ENCODE results near the gene CDH4.

Gene CDH4

DNA sequence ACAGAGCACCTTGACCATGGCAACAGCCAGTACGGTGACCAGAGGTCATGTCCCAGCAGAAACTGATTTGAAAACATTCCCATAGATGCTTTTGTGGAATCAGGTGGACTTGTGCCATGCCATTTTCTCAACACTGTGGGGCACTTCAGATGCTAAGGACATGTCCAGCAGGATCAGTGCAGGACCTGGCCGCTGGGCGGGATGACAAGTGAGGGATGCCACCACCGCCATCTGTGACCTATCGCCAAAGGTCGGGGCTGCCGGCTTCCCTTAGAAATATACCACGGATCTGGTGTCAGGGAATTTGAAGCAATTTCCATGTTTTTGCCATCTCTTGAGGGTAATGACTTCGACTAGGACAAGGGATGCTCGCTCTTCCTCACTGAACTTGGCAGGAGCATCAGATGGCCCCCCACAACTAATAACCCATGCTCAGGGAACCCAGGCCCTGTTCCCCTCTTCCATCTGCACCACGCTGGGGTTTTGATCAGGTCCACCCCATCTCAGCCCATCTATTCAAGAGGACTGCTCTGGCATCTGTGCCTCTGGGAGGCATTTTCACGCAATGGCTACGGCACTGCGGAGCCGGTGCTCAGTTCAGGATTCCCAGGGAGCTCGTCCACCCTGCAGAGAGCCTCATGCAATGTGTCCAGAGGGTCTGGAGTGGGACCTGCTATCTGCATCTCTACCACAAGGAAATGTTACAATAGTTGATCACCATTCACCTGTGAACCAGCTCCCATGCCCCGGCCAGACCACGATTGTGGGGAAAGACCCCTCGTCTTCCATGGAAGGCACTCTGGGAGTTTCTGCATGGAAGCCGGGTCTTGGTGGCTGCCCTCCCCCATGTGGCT, 511.1 kb downstream of the CDH4 start:
- DNase-seq = no peak

DNA sequence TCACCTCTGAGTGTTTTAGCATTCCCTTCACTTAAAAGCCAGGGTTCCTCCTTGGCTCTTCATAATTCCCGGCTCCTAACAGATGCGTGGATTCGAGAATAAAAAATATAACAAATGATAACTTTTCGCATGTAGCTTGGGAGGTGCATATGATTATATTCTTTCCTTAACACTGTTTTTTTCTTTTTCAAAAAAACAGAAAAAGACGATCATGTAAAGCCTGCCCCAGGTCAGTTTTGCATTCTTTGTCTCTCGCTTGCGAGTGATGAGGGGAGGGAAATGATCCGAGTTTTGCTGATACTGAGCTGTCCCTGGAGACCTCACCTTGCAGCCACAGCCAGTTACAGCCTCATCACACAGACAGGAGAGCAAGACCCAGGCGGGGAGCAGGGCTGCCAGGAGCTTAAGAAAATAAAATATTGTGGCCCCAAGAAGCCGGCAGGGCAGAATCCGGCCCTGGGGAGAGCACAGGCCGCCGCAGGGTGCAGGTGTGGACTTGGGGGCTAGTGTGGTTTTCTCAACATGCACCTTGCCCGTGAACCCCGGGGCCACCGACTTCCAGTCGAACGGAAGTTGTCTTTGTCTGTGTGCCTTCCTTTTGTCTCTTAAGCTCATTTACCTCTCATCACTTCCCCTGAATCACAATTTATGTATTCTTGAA, 511.8 kb downstream of the CDH4 start:
- DNase-seq = no peak

DNA sequence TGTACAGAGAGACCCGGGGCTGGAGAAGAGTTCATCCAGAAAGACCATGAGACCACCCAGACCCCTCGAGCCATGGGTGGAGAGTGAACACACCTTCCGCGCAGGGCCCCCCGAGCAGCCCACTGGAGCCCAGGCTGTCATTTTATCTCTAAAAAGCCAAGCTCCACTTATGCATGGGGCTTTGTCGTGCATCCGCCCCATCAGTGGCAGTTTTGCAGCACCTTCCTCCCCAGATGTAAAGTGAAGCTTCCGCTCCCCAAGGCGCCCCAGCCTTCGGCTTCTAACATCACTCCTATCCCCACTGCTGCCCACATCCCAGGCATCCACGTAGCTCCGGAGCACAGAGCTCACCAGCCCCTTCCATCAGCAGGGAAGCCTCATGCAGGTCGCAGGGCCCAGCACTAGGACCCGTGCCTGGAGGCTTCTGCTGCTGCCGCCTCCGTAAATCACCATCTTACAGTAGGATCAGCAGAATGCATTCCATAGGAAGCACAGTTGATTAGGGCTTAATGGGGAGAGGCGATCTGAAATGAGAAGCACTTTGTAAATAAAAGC, 512.5 kb downstream of the CDH4 start:
- no peak for DNase-seq

DNA sequence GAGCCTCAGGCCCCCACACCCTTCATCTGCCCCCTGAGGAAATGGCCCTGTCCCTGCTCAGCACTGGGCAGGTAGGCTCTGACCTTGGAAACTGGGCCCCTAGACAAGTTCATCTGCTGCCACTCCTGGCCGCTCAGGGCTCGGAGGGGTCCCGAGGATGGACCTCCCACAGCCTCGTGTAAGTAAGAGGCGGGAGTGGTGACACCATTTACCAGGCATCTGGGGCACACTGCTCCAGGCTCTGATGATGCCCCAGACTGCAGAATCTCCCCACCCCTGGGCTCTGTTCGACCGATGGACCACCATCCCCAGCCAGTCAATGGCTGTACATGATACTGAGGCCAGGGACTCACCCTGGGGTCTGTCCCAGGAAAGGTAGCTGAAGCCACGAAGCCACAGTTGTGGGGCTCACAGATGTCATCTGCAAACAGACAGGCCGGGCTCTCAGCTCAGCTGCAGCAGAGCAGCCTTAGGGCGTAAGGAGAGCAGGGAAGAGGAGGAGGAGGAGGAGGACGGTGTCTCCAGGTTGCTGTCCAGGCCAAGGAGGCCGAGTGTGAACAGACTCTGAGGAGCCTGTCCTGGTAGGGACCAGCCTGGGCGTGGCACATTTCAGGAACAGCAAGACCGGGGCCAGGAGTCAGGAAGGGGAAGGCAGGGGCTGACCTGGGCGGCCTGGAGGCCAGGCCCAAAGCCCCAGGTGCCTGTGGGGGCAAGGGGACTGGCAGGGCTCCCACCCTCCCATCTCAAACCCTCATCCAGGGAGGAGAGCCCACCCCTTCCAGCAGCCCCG, 513.2 kb downstream of the CDH4 start:
- DNase-seq = no peak

DNA sequence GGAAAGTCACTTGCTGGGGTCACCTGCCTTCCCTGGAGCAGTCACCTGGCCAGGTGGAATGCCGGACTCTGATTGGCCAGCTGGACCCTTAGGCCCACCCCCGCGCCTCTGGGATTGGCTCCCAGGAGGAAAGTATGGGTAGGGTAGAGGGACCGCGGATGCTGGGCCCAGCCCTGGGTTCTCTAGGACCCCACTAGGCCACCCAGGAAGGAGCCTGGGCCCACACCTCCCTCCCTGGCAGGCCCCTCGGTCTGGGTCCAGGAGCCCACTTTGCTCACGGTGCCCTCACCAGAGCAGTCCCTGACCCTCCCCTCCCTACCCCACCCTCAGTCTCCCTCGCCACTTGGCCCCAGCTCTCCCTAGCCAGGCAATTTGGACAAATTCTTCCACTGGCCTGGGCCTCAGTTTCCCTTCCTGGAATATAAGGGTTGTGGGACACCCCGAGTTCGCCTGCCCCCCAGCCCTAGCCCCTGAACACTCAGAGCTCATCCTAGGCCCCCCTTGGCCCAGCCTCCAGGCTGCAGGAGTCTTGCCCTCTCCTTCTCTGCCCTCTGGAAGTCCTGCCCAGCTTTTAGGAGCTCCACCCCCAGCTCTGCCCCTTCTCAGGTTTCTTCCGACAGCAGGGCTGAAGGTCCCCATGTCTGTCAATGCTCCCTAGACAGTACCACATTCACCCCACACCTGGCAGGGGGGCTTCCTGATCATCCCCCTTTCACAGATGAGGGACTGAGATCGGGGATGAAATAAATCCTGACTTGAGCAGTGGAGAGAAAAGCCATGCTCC, 514.0 kb downstream of the CDH4 start:
- no peak for DNase-seq

DNA sequence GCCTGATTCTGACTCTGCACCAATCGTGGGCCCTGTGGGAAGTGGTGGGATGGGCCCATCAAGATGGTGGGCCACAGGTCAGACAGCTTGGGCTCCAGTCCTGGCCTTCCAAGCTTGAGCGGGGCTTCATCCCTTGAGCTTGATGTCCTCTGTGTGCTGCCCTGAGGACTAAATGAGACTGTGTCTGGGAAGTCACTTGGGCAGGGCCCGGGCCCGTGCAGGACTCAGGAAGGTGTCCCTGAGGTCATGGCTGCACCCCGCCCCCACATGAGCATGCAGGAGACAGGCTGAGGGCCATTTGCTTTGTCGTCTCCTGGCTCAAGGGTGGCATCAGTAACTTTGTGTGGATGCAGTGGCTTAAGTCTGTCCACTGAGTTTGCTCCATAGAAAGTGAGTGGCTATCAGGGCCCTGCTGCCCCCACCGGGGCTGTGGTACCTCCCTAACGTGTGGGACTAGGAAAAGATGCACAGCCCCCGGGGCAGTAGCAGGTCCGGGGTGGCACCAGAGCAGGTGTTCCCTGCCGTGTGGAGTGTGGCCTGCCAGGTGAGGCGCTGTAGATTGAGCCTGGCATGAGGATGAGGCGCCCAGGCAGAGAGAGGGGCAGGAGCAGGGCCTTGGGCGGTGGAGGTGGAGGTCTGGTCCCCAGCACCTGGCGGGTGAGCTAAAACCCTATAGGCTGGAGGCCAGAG, 515.0 kb downstream of the CDH4 start:
- DNase-seq = no peak

DNA sequence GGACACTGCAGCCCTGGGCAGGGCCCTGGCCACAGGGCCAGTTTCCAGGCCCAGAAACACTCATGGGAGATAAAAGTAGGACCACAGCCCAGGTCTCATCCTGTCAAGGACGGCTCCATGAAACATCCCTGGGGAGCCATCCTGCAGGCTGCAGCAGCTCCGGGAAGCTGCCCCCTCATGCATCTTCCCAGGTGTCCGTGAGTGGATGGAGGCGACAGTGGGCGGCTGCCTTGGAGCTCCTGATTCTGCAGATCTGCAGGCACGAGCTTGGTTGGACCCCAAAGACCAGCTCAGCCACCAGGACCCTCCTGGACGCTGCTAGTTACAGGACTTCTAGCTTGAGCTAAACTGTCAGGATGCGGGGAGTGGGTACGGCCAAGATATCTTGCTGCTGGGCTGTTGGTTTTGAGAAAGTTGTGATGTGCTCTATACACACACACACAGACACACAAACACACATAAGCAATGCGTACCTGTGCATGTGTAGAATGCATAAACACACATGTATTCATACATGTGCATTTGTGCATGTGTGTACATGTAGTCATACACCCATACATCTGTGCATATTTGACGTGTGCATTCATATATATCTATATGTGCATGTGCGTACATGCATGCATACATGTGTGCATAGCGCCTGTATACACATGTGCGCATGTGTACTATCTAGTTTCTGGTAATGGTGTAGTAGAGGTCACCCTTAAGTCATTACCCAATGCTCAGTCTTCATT, 515.9 kb downstream of the CDH4 start:
- no peak for DNase-seq

DNA sequence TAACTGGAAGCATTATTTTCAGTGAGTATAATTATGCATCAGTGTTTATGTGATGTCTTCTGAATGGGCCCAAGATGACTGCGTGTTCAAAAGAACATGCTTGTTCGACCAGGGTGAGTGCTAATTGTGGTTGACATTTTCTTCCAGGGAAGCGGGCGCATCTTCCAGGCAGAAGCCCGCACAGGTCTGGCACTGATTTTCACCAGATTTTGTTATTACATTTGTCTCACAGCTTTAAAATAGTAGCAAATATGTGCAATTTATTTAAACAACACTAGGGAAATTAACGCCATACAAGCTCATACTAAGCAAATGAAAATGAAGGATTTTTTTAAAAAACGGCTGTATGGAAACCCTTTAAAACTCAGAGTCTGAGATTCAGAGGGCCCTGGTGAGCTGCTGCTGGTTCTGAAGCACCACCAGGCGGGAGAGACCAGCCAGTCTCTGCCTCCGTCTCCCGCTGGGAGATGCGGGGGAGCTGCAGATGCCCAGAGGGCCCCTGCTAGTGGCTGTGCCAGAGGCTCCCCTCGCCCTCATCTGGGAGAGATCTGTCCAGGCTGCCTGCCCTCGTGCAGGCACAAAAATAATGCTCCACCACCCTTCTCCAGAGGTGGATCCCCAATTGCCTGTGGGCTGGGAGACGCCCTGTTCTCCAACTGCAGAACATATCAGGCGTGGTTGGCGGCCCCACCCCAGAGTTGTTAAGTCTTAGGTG, 516.7 kb downstream of the CDH4 start:
- DNase-seq = no peak

DNA sequence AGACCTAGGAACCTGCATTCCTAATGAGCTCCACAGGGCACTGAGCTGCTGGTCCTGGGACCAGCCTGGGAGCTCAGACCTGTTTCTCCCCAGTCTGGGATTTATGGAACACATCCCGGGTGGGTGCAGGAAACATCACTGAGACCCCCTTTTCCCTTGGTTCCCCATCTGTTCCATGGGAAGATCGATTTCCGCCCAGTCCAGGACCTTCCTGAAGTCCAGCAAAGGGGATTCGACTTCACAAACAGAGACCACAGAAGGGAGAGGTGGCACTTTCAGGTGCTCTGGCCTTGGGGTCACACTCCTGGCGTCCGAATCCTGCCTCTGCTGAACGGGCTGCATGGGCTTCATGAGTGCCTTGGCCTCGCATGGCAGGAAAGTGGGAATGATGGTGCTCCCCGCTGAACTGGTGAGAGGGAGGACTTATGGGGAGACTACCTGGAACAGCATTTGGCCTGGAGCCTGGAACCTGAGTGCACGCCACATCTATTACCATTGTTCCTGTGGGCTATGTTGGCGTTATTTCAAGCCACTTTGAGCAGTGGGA, 517.3 kb downstream of the CDH4 start:
- no peak for DNase-seq

DNA sequence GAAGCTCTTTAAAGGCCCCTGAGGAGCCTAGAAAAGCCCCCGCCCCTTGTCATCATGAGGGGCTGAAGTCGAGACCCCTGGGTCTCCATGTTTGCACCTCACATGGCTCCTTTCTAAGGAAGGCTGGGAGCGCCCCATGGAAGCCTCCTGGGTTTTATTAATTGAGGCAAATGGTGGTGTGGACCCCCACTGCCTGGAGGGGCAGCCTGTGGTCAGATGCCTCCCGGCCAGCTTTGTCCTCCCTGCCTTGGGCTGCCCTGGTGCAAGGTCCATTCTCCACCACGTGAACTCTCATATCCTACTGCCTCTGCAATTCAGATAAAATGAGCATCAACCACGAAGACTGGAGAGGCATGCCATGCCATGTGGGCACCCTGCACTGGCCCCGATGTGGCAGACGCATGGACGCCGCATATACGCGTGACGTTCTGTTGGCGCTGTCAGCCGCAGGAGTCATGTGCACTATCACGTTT, 518.1 kb downstream of the CDH4 start:
- no peak for DNase-seq

DNA sequence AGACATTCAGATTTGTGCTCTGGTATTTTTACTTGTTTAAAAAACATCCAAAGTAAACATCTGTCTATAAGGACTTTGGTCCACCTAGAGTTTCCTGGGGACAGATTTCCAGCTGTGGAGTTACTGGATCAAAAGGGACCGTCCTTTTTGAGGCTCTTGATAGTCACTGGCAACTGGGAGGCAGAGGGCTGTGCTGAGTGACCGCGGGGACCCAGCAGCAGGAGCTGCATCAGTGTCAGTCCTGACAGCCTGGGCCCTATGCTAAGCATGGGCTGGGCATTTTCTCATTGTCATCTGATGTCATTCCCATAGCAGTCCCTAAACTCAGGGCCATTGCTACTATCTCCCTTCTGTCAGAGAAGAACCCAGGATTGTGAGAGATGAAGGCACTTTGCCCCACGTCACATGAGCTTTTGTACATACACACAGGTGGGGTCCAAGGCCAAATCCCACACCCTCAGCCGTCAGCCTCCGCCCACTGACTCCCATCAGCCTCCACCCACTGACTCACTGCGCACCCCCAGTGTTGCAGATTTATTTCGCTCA, 519.8 kb downstream of the CDH4 start:
- DNase-seq = no peak

DNA sequence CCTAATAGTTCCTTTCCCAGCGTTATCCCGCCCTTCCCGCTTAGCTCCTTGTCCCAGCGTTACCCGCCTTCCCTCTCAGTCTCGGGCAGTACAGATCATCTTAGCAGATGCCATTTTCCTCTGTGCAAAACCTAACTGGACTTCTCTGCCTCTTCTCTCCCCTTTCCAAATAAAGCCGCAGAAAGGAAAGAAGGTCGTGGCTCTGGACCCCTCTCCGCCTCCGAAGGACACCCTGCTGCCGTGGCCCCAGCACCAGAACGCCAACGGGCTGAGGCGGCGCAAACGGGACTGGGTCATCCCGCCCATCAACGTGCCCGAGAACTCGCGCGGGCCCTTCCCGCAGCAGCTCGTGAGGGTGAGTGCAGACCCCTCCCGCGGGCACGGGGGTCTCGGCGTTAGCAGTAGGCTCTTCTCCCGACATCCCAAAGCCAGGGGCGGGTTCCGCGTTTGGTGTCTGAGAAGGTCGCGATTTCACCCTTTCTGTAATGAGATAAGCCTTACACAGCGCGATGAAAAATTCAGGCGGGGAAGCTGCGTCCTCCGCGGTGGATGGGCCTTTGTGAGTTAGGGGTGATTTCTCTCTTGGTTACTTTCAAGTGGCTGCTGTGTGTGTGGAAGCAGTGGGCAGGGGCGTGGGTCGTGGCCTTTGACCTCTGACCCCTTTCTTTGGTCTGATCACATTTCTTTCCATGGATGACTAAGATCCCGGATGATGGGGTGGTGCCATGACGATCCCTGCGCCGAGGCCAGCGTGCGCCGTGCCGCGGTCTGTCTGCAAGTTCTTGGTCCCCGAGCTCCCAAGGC, 521.0 kb downstream of the CDH4 start:
- no peak for DNase-seq

DNA sequence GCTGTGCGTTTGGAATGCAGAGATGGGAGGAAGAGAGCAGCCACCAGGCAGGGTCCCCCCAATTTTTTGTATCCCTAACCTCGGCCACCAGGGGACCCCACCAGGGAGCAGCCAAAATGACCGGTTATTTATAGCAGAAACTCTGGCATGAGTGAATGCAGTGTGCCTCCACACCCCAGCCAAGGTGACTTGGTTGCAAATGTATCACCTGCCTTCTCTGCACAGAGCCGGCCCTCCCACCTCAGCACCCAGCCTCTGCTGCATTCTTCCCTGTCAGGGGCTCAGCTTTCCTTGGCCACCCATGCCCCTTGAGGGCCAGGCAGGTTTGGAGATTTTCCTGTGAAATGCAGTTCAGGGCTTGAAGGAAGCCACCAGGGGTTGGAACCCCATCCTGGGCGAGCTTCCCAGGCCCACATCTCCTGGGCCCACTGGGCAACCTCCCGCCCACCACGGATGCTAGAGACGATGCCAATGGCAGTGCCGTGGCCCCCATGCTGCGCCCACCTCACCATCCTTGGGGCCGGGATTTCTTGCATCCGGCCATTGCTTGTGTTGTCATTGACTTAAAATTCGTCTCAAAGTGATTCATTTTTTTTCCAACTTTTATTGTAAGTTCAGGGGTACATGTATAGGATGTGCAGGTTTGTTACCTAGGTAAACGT, 522.0 kb downstream of the CDH4 start:
- DNase-seq = no peak

DNA sequence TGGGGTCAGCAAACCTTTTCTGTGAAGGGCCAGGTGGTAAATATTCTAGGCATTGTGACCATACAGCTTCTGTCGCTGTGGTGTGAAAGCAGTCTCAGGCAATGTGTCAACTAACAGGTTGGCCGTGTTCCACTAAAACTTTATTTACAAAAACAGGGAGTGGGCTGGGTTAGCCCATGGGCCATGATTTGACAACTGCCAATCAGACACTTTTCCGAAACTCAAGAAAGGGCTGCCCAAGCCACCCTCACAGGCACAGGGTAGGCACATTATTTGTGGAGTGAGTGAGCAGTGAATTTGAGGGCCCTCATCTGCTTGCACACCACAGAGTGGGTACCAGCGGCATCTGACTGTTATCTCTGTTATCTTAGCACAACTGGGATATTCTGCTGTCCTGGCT, 523.4 kb downstream of the CDH4 start:
- DNase-seq = no peak

DNA sequence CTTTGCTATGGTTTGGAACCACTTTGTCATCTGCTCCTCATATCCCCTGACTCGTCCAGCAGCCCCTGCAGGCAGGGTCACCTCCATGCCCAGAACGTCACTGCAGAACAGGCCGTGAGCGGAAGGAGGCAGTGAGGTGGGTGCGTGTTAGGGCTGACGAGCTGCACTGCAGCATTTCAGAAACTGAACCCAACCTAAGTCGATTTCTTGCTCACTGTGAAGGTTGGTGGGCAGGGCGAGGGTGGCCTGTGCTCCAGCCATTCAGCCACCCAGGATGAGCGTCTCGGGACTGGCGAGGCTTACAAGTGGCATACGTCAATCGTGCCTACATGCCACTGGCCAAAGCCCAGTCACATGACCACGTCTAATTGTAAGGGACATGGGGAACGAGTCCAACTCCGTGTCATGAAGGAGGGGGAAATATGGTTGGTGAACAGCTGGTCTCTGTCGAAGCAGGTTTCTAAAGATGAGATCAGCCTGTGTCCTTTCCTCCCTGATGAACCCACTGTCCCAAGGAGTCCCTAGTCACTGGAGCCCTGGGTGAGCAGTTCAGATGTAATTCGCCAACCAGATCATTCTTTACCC, 524.5 kb downstream of the CDH4 start:
- no peak for DNase-seq

DNA sequence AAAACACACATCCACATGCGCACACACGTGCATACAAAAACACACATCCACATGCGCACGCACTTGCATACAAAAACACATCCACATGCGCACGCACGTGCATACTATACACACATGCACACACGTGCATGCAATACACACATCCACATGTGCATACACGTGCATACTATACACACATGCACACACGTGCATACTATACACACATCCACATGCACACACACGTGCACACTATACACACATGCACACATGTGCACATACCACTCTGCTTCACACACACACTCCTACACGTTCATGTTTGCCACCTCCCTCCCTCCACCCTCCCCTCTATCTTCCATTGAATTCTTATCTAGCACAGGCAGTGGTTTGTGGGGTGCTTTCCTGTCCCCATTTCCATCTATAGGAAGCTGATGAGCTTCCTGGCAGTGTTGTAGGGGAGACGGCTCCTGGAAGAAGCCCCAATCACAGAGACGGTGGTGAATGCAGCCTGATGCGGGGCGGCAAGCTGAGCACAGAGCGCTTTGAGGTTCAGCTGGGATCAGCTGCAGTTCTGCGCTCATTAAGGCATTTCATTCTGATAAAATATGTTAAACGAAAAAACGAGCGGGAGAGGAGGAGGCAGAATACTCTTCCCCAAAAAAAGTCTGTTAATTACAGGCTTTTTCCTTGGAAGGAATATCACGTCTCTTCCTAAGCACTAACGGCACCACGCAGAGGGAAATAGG, 525.9 kb downstream of the CDH4 start:
- DNase-seq = no peak

DNA sequence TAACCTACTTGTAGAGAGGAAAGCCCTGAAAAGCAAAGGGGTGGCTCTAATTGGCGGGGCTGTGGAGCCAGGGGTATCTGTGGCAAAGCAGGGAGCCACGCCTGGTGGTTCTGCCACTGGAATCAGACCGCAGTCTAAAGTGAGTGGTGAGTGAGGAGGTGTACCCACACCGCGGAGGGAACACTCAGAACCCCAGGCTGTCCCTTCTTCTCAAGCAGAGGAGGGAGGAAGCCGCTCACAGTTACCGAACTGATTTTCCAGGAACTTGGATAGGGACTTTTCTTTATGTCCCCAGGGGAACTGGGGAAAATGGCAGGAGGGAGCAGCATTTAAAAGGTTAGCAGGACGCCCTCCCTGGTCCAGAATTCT, 526.4 kb downstream of the CDH4 start:
- DNase-seq = no peak

All from CD4-positive, alpha-beta T cell treated with Interleukin-15 for 1 hour (primary cell).